Stimulated activated naive CD4-positive, alpha-beta T cell (primary cell): Measurements from ENCODE around the gene ZNF2.
A peak's percentile ranks its signal among the peaks of the same experiment; 100 is the strongest.

Experiments used
- DNase-seq, 6 experiments: peaks; one replicate each; lab custom pipeline; 2025; lab: John Stamatoyannopoulos, UW

Gene ZNF2

DNA sequence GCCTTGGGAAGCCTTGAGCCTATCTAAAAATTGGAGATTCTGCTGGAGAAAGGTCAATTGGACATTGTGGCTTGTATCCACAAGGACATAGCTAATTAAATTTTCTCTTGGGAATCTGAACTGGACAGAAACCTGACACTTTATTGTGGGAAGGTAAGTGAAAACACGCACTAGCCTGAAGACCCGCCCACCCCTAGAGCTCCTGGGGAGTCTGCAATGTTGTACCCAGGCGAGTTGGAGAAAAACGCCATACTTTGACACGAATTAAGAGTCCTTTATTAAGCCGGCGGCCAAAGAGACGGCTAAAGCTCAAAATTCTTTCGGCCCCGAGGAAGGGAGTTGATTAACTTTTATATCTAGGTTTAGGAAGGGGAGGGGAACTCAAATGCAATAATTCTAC, 40.5 kb downstream of the ZNF2 start:
- no peak for DNase-seq

GRCh38 chr2:95207111-95207961, 41.7 kb downstream of the ZNF2 start, which contains the start of gene ZNF892:
TSS of gene ZNF892 (plus strand) at chr2:95207521. CDS start at chr2:95207816, 295 bp downstream.
- DNase-seq: peak; percentile 47 to 77 (median 66)

- no peak for DNase-seq
Observed at GRCh38 chr2:95208106-95208505, 42.5 kb downstream of the ZNF2 start.

DNA sequence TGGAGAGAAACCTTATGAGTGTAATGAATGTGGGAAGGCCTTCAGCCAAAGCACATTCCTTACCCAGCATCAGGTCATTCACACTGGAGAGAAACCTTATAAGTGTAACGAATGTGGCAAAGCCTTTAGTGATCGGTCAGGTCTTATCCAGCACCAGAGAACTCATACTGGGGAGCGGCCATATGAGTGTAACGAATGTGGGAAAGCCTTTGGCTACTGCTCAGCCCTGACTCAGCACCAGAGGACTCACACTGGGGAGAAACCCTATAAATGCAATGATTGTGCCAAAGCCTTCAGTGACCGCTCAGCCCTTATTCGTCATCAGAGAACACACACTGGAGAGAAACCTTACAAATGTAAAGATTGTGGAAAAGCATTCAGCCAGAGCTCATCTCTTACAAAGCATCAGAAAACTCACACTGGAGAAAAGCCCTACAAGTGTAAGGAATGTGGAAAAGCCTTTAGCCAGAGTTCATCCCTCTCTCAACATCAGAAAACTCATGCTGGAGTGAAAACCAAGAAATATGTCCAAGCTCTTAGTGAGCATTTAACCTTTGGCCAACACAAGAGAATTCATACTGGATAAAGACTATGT, 49.5 kb downstream of the ZNF2 start:
- DNase-seq: no peak

- DNase-seq: no peak
Observed at GRCh38 chr2:95220449-95220848, 54.8 kb downstream of the ZNF2 start.

GRCh38 chr2:95225658-95226057, 60.0 kb downstream of the ZNF2 start:
- DNase-seq: no peak

DNA sequence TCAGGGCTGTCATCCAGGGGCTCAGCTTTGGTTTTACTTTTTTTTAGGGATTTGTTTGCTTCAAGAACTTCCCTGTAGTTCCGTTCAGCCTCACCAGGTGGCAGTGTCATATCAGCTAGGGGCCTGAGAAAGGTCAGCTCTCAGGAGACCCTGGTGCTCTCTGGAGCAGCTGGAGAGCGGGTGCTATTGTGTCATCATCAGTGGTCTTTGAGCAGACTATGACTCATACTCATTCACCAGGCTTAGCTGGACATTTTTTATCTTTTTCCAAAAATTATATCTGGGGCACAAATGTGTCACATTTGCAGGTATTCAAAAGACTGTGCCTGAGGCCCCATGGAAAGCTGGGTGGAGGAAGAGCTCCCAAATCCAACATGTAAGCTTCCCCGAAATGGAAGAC, 66.1 kb downstream of the ZNF2 start:
- DNase-seq: no peak

- no peak for DNase-seq
Observed at GRCh38 chr2:95232232-95232631, 66.6 kb downstream of the ZNF2 start.
